ENCODE data around the gene CBARP.

Gene CBARP

DNA sequence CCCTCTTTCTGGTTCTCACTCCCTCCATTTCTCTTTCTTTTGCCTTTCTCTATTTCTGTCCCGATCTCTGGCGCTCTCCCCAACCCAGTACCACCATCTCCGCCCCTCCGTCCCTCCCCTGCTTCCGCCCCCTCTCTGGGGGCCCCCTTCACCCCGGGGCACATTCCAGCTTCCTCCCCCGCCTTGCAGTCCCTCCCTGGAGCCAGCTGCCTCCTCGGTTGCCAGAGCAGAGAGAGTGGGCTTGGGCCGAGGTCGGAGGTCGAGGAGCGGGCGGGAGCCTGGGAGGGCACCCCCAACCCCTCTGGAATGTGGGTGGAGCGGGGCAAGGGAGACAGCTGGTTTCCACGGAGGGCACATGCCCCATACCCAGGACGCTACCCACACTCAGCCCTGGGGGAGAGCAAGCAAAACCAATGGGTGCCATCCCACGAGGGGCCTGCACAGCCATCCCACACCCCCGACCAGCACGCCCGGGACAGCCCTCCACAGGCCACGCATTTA lies 24.9 kb upstream of the CBARP start:
- no peak for DNase-seq

DNA sequence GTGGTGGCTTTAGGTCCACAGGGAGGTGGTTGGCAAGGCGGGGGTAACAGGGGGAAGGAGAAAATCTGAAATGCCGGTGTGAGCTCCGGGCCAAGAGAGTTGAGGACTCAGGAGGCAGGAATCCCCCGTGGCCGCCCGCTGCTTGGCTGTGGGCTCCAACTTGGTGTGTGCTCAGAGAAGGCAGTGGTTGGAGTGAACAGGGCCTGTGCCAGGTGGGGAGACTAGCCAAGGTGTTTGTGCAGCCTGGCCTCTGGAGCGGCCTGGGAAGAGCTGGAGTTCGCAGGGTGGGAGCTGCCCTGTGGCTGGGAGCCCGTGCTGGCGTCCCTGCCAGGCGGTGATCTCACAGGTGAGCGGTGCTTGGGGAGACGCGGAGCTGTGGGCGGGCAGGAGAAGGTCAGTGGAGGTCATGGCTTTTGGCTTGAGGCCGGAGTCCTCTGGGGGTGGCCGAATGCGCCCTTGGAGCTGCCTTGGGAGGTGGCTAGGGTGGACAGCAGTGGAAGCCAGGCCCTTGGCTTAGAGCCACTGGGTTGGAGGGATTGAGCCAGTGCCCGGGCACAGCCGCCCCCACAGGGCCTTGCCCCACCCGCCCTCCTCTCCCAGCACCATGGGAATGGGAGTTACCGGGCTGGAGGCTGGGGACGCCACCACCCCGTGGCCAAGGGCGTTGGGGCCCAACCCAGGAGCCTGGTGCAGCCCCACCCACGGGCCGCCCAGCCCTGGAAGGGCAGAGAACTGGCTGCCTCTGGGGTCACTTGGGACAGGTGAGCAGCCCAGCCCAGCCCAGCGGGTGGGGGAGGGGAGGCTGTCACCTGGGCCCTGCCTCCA lies 24.2 kb upstream of the CBARP start:
- DNase-seq, result no peak

DNA sequence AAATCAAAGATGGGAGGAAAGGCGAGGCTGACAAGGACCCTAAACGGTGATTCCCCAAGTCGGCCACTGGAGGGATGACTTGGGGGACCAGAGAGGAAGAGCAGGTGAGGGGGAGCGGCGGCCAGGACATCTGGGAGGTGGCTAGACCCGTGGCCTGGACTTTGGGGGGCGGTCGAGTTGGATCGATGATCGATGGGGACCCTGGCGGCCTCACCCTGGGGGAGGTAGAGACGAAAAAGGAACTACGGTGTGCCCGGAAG lies 23.7 kb upstream of the CBARP start:
- no peak for DNase-seq

DNA sequence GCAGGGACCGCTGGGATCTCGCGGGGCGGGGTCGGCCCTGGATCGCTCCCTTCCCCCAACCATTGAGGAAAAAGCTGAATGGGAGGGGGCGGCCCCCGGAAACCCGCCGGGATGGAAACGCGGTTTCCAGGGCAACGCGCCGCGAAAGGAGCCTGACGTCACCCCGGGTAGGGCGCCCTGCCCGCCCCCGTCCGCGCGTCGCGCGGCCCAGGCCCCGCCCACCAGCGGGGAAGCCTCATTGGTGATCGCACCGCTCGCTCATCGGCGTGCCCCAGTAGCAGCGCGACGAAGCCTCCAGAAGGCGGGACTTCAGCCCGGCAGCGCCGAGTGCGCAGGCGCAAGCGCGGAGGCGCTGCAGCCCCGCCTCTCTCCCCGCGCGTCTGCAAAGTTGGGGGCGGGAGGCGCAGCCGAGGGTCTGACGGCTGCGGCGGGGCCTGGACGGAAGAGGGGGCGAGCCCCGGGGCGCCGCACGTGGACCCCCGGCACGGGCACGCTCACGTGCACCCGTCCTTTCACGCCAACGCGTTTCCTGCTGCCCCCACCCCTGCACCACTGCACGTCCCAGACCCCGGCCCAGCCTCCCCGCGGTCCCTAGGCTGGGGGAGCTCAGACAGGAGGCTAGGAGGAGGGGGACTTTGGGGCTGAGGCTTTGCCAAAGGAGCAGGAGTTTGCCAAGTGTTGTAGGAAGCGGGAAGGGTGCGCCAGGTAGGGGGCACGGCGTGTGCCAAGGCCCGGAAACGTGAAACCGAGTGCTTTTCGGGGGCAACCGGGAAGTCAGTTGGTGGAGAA lies 23.1 kb upstream of the CBARP start:
- DNase-seq, result peak; percentile 95 to 96

DNA sequence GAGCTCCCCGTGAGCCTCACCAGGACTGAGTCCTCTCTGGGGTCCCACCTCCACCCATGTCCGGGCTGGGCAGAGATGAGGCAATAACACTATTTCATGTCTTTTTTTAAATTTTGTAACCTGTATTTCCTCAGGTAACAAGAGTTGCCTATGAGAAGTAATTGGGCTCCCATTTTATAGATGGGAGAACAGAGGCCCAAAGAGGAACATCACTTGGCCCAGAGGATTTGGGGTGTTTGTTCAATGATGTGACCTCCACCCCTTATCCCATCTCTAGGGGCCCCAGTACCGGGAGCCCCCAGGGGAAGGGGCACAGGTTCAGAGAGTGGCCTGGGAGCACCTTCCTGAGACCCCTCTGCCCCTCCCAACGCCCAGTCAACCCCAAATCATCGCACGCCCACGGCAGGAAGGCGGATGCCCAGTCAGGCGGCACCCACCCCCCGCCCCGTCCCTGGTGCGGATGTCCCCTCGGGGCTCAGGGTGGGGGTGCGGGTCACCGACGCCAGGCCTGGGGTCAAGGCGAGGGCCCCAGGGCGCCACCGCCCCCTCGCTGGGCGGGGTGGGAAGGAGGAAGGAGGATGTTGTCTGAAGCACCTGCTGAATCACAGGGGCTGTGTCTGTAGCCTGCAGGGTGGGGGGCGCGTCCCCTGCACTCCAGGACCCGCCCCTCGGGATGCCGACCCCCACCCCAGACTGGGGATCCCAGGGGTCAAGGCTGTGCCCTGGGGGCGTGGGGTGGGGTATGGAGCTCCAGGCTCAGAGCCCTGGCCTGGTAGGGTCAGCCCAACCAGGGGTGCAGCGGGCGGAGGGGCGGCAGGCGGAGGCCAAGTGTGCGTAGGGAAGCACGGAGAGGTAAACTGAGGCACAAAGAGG lies 22.3 kb upstream of the CBARP start:
- DNase-seq, result no peak

DNA sequence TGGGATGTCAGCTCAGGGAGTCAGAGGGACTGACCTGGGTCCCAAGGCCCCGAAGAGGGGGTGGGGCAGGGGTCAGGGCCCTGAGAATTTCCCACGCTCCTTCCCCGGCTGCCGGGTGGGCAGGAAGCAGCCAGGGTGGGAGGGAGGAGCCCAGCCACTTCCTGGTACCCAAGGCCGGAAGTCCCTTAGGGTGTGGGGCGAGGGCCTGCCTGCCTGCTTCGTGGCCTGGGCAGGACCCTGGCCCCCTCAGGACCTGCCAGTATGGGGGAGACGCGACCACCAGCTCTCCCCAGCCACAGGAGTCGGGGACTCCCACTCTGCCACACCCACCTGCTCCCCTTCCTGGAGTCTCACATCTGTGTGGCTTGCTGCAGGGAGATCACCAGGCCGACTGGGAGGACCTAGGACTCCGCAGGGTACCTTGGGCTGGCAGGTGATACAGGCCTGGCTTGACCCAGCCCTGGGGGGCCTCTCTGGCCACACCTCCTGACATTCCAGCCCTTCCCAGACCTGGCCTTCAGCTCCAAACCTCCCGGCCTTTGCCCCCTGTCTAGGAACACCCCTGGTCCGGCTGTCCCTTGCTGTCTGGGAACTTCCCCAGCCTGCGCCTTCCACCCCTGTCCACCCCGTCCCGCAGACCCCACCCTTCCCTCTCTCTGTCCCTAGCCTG lies 21.5 kb upstream of the CBARP start:
- no peak for DNase-seq

DNA sequence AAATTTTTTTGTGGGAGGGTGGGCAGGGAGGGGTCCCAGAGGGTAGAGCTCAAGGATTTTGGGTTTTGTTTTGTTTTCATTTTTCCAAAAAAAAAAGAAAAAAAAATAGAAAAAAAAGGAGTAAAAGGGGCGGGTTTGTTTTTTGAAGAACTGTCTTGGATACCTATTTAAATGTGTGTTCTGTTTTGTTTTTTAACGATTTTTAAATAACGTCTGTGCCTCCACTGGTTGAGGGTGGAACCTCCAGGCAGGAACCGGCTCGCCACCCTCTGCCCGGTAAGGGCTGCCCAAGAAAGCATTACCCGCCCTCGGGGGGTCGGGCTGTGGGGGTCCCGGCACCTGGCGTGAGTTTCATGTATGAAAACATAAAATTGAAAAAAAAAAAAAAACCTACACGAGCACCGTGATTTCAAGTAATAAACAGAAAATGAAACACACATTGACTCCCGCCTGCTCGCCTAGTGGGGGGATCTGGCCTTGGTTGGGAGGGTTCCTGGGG lies 21.0 kb upstream of the CBARP start:
- DNase-seq, result no peak

DNA sequence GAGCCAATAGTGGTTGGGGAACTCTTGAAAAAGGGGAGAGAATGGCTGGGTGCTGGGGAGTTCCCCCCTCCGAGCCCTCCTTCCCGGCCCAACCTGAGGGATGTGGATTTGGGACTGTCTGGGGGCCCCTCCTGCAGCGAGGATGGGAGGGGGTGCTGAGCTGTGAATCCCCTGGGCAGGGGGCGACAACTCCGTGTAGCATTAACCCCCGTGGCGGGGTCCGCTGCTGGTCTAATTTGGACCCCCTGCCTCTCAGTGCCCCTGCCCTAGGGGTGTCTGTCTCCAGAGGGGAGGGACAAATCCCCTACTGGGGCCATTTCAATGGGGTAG lies 20.3 kb upstream of the CBARP start:
- no peak for DNase-seq

DNA sequence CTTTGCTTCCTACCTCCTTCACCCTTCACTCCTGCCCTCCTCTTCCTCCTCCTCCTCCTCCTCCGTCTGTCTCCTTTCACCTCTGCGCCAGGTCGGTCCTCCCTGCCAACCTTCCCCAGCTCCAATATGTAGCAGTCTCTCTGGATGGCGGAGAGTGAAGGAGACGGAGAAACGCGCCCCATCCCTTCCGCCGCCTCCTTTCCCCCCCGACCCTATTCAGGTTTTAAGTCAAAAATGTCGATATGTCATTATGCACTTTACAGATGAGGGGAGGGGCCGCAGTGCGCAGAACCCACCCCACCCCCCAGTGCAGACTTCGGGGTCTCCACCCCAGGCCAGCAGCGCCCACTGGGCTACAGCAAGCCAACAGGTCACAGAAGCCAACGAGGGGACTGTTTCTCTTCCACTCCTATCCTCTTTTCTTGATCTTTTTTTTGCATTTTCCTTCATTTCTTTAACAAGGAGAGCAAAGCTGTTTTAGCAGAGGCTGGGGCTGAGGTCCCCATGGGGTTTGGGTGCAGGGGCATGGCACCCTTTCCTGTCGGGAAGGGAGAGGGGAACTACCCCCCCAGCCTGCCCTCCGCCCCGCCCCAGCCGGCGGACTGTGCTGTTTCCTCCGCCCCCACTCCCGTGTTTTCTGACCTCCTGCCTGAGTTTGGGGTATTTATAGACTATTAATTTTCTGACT lies 19.8 kb upstream of the CBARP start:
- no peak for DNase-seq

DNA sequence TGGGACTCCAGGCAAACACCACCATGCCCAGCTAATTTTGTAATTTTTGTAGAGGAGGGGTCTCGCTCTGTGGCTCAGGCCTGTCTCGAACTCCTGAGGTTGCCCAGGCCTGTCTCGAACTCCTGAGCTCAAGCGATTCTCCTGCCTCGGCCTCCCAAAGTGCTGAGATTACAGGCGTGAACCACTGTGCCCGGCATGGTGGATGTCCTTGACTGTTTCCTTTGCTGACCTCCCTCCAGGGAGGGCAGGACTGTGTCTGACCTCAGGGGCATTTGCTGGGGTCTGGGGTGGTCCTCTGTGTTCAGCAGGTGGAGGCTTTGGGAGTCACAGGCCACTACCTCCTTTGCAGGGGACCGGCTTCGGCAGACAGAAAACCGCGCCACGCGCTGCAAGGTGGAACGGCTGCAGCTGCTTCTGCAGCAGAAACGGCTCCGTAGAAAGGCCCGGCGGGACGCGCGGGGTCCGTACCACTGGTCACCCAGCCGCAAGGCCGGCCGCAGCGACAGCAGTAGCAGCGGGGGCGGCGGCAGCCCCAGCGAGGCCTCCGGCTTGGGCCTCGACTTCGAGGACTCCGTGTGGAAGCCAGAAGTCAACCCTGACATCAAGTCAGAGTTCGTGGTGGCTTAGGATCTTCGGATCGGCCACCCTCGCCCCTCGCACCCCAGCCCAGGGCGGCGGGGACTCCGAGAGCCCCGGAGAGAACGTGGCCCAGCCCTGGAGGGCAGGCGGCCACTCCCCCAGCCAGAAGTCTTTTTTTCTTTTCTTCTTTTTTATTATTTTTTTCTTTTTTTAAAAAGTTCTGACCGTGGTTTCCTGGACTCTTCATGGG lies 19.1 kb upstream of the CBARP start:
- no peak for DNase-seq

DNA sequence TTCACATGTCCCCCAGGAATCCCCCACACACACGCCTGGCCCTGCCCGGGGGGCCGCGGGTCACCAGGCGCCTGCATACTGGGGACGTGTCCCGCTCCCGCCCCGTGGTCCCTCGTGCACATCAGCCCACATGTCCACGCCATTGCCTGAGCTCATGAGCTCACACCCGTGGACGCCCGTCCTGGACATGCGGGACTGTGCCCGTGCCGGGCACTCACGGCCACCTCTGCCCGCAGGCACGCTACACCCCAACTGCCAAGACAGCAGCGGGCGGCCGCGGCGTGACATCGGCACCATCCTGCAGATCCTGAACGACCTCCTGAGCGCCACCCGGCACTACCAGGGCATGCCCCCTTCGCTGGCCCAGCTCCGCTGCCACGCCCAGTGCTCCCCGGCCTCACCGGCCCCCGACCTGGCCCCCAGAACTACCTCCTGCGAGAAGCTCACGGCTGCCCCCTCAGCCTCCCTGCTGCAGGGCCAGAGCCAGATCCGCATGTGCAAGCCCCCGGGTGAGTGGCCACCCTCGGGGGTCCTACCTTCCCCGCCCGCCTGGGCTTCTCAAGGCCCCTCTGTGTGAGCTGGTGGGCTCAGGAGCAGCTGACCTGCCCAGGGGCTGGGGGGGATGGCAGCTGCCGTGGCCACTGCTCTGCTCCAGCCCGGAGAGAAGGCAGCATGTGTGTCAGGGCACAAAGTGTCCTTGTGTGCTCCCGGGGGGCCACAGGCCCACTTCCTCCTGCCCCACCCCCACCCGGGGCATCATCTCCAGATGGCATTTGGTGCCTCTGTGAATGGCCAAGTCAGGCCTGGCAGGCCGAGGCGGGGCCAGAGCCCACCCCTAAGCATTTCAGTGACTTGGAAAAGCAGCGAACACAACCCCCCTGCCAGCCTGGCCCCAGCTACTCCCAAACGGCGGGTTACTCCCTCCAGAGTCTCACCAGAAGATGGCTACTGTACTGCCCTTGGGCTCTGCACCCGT lies 17.7 kb upstream of the CBARP start:
- no peak for DNase-seq

DNA sequence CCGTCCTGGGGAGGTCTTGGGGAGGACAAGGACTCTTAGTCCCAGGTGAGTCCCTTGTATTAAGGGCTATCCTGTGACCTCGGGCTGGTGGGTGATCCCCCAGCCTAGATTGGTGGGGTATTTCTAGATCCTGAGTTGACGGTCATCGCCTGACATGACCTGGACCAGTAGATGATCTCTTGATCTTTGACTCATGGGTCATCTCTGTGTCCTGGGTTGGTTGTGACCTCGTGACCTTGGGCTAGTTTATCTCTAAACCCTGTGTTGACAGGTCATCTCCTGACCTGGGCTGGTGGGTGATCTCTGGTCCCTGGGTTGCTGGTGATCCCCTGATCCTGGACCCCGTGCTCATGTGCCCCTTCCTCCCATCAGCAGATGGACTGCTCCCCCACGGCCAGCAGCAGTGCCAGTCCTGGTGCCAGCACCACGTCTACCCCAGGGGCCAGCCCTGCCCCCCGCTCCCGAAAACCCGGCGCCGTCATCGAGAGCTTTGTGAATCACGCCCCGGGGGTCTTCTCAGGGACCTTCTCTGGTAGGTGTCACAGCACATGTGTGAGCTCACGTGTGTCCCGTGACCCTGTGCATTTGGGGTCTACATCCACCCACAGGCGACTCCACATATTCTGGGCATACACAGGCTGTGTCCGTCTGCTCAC lies 16.9 kb upstream of the CBARP start:
- DNase-seq, result no peak

DNA sequence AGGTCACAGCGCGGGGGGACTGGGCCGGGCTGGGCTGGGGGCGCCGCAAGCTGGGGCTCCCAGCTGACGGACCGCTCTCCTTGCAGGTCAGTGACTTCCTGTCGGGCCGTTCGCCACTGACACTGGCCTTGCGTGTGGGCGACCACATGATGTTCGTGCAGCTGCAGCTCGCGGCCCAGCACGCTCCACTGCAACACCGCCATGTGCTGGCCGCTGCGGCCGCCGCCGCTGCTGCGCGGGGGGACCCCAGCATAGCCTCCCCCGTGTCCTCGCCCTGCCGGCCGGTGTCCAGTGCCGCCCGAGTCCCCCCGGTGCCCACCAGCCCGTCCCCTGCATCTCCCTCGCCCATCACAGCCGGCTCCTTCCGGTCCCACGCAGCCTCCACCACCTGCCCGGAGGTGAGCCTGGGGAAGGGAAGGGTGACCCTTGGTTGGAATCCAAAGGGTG lies 16.3 kb upstream of the CBARP start:
- no peak for DNase-seq

DNA sequence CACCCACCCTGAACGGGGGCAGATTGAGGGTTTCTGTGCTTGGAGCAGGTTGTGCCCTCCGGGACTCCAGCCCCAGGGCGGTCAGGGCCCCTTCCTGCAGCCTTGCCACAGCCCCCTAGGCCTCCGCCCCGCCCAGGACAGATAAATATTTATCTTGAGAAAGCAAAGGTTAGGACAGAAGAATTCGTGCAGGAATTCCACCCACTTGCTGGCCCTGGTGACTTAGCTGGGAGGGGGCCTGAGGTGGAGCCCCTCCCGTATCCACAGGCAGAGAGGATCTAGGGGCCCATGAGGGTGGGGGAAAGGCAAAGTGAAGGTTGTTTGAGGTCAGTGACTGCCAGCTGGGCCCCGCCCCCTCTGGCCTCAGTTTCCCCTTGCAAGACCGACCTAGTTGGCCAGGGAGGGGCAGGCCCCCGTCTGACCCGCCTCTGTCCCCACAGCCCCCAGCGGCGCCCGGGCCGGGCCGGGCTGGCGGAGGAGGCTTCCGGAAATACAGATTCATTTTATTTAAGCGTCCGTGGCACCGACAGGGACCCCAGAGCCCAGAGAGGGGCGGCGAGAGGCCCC lies 15.8 kb upstream of the CBARP start:
- DNase-seq, result no peak

DNA sequence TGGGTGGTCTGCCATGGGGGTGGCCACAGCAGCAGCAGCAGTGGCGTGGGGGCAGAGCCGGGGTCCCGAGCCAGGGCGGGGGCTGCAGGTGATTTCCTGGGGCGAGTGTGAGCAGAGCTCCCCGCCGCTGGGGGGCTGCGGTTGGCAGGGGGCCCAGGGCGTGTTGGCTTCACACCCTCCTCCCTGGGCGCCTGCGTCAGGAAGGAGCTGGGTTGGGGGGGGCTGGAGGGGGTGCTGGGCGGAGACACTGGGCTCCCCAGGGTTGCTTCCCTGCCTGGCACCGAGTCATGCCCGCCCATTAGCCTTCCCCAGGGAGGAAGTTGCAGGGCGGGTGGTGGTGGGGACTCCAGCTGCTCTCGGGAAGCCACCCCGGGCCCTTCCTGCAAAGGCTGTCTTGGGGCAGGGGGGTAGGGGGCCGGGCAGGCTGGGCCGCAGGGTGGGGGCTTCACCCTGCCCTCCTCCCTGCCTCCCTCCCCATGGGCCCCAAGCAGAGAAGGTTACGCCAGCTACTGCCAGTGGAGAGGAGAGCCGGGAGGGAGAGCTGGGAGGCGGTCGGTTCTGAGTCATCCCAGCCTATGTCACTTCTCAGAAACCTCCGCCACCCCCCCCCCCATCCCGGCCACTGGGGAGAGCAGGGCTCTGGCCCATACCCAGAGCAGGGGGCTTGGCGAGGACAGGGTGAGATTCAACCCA lies 15.2 kb upstream of the CBARP start:
- DNase-seq, result peak; percentile 60 to 64

DNA sequence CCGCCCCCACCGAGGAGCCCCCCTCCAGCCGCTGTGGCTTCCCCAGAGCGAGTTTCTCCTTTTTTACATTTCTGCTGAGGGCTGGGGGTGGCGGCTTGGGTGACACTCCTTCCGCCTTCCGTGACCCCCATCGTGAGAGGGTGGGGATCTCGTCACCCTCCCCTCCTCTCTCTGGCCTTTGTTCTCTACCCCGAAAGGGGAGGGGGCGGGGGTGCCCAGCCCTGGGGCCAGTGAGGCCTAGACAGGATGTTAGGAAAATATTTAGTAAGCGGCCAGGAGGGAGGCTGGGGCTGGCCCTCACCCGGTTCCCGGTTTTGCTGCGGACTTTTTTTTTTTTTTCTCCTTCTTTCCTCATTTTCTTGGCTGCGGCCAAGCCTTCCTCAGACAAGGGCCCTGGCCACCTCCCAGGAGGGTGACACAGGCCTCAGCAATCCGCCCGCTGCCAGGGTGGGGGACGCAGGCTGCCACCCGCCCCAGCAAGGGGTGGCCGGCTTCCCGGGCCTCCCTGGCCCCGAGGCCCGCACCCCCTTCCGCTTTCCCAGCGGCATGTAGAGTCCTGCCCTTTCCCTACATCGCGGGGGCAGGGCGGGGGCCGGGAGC lies 14.5 kb upstream of the CBARP start:
- no peak for DNase-seq

DNA sequence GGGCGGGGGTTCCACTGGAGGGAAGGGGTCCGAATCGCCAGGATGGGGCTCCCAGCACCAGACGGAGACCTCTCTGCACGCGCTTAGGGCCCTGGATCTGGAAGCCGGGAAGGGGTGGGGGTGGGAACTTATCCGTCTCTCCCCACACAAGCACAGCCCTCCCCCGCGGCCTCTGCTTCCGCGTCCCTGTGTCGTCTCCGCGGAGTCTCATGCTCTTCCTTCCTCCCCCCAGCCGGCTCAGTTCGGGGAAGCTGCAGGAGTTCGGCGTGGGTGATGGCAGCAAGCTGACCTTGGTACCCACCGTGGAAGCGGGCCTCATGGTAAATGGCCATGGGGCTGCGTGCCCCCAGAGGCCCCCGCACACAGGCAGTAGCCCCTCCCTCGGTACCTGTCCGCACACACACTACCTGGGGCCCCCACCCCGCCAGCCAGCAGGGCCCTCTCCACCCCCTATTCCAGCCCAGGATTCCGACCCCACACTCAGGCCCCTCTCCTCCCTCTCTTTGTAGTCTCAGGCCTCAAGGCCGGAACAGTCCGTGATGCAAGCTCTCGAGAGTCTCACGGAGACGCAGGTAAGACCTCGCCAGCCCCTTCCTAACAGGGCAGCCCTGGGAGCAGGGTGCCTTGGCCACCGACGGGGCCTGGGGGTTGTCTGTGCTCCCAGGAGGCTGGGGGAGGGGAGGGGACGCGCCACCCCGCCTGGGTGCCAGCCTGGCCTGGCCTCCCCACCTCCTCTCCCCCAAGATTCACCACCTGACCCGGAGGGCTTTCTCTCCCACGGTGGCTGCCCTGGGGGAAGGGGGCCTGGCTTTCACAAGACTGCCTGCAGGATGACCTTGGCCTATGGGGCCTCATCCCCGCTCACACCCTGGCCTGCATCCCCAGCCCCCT lies 13.8 kb upstream of the CBARP start:
- peak; percentile 53 to 60 for DNase-seq
